BLaER1 treated with 17β-estradiol and CSF1 and Interleukin-3, amounts not matched to agents 10 nM and 100 nM (cell line): ENCODE data around the gene C1orf122.
"Not testable (repeated sequence)": the region's sequence is repeated elsewhere in the genome, so short reads cannot be mapped to it uniquely, and the experiment has no call there.

Source experiments
- H3K27ac ChIP-seq, 11 experiments: shearing (Covaris generic); formaldehyde crosslinking; 2 replicates each; pipeline ENCODE4 v1.8.1; 2022
- H3K27me3 ChIP-seq, 11 experiments: shearing (Covaris generic); formaldehyde crosslinking; 2 replicates each; pipeline ENCODE4 v1.8.1; 2022
- H3K36me3 ChIP-seq, 11 experiments: shearing (Covaris generic); formaldehyde crosslinking; 2 replicates each; pipeline ENCODE4 v1.8.1; 2022
- H3K4me1 ChIP-seq, 10 experiments: shearing (Covaris generic); formaldehyde crosslinking; 2 replicates each; pipeline ENCODE4 v1.8.1; 2022
- H3K4me2 ChIP-seq, 11 experiments: shearing (Covaris generic); formaldehyde crosslinking; 2 replicates each; pipeline ENCODE4 v1.8.1; 2022
- H3K4me3 ChIP-seq, 10 experiments: shearing (Covaris generic); formaldehyde crosslinking; 2 replicates each; pipeline ENCODE4 v1.8.1; 2022
- H3K9ac ChIP-seq, 11 experiments: shearing (Covaris generic); formaldehyde crosslinking; 2 replicates each; pipeline ENCODE4 v1.8.1; 2022
- H3K9me3 ChIP-seq, 11 experiments: shearing (Covaris generic); formaldehyde crosslinking; replicated peaks in 1 of 11; 2 replicates each; pipeline ENCODE4 v1.8.1; 2022
- H4K20me1 ChIP-seq, 11 experiments: shearing (Covaris generic); formaldehyde crosslinking; 2 replicates each; pipeline ENCODE4 v1.8.1; 2022
- Cebpa-rat ChIP-seq, 11 experiments: shearing (Covaris generic); IDR thresholded peaks; 2 replicates each; pipeline ENCODE4 v1.8.1; 2022

The C1orf122 gene

GRCh38 chr1:37765916-37766664 is 41.5 kb upstream of the C1orf122 start:
- H3K4me2 ChIP-seq, result peak overlapping the region in 3 of 11 experiments; percentile 7 to 23 (median 18); a peak in 3 of 22 replicates

DNA sequence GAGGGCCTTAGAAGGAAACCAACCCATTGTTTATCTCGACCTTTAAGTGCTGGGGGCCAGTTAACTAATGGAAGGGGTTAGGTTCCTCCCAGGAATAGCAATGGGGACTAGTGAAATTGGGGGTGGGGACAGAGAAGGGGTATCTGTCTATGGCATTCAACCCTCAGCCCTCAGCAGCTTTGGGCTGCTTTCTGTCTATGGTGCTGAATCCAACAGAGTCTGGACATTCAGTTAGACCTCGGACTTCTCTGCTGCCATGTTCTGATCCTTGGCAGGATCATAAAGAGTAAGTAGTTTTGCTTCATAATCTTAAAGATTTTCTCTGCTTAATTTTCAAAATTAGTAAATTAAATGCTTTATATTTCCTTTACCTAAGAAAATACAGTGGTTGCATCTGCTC is 40.1 kb upstream of the C1orf122 start:
- H3K4me3 ChIP-seq, result no peak overlapping the region
- peaks cover 0 to 12% (median 0%) of the 10 kb centered on the region in 10 experiments; a peak in 4 of 20 replicates for H3K4me1 ChIP-seq
- H3K36me3 ChIP-seq, result no peaks in the 10 kb centered on the region
- H3K27ac ChIP-seq, result no peak overlapping the region
- no peak overlapping the region for H3K9ac ChIP-seq
- TF ChIP-seq Cebpa-rat (IDR thresholded peaks at IDR 0.05), result no peak
- H3K27me3 ChIP-seq, result peaks cover 31 to 62% (median 50%) of the 10 kb centered on the region in 11 experiments
- H3K9me3 ChIP-seq, result peaks cover 0 to 6% (median 0%) of the 10 kb centered on the region in 11 experiments; a peak in 3 of 22 replicates
- peaks cover 0 to 9% (median 0%) of the 10 kb centered on the region in 11 experiments; a peak in 4 of 22 replicates for H4K20me1 ChIP-seq
- no peak overlapping the region for H3K4me2 ChIP-seq

More at GRCh38 chr1:37765916-37766664, 41.5 kb upstream of the C1orf122 start:
- TF ChIP-seq Cebpa-rat (IDR thresholded peaks at IDR 0.05), result no peak
- H3K27me3 ChIP-seq, result peaks cover 31 to 62% (median 50%) of the 10 kb centered on the region in 11 experiments
- no peak overlapping the region for H3K4me3 ChIP-seq
- no peak overlapping the region for H3K27ac ChIP-seq
- H3K4me1 ChIP-seq, result peaks cover 0 to 12% (median 0%) of the 10 kb centered on the region in 10 experiments; a peak in 4 of 20 replicates
- H3K9ac ChIP-seq, result no peak overlapping the region
- peaks cover 0 to 10% (median 0%) of the 10 kb centered on the region in 11 experiments; a peak in 6 of 22 replicates for H4K20me1 ChIP-seq
- H3K9me3 ChIP-seq, result peaks cover 0 to 6% (median 0%) of the 10 kb centered on the region in 11 experiments; a peak in 3 of 22 replicates
- no peaks in the 10 kb centered on the region for H3K36me3 ChIP-seq

- not testable (repeated sequence) for H3K36me3 ChIP-seq, H3K9me3 ChIP-seq, H3K4me2 ChIP-seq, H3K9ac ChIP-seq, H3K27ac ChIP-seq, H3K4me3 ChIP-seq, H4K20me1 ChIP-seq
- peaks cover 9 to 33% (median 22%) of the 10 kb centered on the region in 11 experiments for H3K27me3 ChIP-seq
- H3K4me1 ChIP-seq, result peaks cover 2 to 18% (median 6%) of the 10 kb centered on the region in 10 experiments; a peak in 18 of 20 replicates
These were observed 36.1 kb upstream of the C1orf122 start for GRCh38 chr1:37771440-37771839.

DNA sequence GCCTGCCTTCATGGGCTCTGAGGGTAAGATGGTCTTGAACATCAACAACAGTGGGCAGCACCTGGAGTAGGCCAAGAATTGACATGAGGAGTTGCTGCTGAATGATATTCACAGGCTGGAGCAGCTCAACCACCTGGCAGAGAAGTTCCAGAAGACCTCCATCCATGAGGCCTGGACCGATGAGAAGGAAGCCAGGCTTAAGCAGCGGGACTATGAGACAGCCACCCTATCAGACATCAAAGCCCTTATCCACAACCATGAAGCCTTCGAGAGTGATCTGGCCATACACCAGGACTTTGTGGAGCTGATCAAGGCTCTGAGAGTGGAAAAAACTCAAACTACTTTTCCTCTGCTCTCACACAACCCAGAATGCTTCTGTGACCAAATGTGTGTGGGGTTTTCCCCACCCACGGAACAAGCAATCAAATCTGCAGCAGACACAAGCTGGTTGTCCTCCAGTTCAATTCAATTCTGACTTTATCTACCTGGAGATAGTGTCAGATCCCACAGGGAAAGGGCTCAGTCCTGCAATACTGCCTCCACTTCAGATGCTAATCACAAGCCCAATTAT is 30.6 kb upstream of the C1orf122 start:
- Histone ChIP-seq H3K4me1 (peaks cover 12 to 40% (median 28%) of the 10 kb centered on the region in 10 experiments), H3K9ac (no peak overlapping the region), H3K27me3 (no peaks in the 10 kb centered on the region), H3K4me2 (peak overlapping the region; percentile 16 to 77 (median 67); a peak in 21 of 22 replicates), H3K4me3 (no peak overlapping the region), H4K20me1 (no peaks in the 10 kb centered on the region), H3K27ac (peak overlapping the region in 2 of 11 experiments; percentile 6 to 8; a peak in 1 of 22 replicates), H3K9me3 (peaks cover 0 to 5% (median 0%) of the 10 kb centered on the region in 11 experiments; a peak in 1 of 22 replicates), H3K36me3 (no peaks in the 10 kb centered on the region)
- TF ChIP-seq Cebpa-rat (IDR thresholded peaks at IDR 0.05), result no peak

DNA sequence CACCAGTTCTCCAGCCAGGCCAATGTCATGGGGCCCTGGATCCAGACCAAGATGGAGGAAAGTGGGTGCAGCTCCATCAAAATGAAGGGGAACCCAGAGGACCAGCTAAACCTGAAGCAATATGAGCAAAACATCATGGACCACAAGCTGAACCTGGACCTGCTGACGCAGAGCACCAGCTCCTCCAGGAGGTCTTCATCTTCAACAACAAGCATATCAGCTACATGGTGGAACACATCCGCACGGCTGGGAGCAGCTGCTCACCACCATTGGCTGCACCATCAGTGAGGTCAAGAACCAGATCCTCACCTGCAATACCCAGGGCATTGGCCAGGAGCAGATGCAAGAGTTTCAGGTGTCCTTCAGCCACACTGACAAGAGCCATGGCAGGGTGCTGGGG is 28.9 kb upstream of the C1orf122 start:
- Histone ChIP-seq H3K4me1 (peaks cover 12 to 33% (median 24%) of the 10 kb centered on the region in 10 experiments), H3K36me3 (no peaks in the 10 kb centered on the region), H3K27me3 (no peaks in the 10 kb centered on the region), H3K4me3 (no peak overlapping the region), H4K20me1 (no peaks in the 10 kb centered on the region), H3K9ac (no peak overlapping the region), H3K9me3 (peaks cover 0 to 2% (median 0%) of the 10 kb centered on the region in 11 experiments; a peak in 1 of 22 replicates), H3K27ac (no peak overlapping the region), H3K4me2 (peak overlapping the region in 2 of 11 experiments; percentile 67 to 74; a peak in 1 of 22 replicates)
- no peak for TF ChIP-seq Cebpa-rat (IDR thresholded peaks at IDR 0.05)

GRCh38 chr1:37782491-37782890 is 25.1 kb upstream of the C1orf122 start:
- H3K4me1 ChIP-seq, result peaks cover 0 to 16% (median 8%) of the 10 kb centered on the region in 10 experiments; a peak in 16 of 20 replicates
- no peak overlapping the region for H3K4me3 ChIP-seq
- no peaks in the 10 kb centered on the region for H3K27me3 ChIP-seq
- no peak for TF ChIP-seq Cebpa-rat (IDR thresholded peaks at IDR 0.05)
- no peaks in the 10 kb centered on the region for H3K36me3 ChIP-seq
- H4K20me1 ChIP-seq, result no peaks in the 10 kb centered on the region
- H3K9ac ChIP-seq, result no peak overlapping the region
- no peak overlapping the region for H3K27ac ChIP-seq
- no peak overlapping the region for H3K4me2 ChIP-seq
- no peaks in the 10 kb centered on the region; a peak in 1 of 22 replicates for H3K9me3 ChIP-seq

GRCh38 chr1:37792943-37793686 is 14.5 kb upstream of the C1orf122 start:
- H3K36me3 ChIP-seq, result peaks cover 12 to 29% (median 26%) of the 10 kb centered on the region in 11 experiments
- peaks cover 24 to 33% (median 28%) of the 10 kb centered on the region in 10 experiments for H3K4me1 ChIP-seq
- peak overlapping the region in 10 of 11 experiments; percentile 67 to 96 (median 89); a peak in 18 of 22 replicates for H3K27ac ChIP-seq
- H3K9ac ChIP-seq, result peak overlapping the region; percentile 77 to 97 (median 89); a peak in 19 of 22 replicates
- peak overlapping the region; percentile 70 to 92 (median 86); a peak in 19 of 20 replicates for H3K4me3 ChIP-seq
- peak overlapping the region; percentile 59 to 99 (median 95); a peak in 21 of 22 replicates for H3K4me2 ChIP-seq
- no peak for TF ChIP-seq Cebpa-rat (IDR thresholded peaks at IDR 0.05)
- H4K20me1 ChIP-seq, result peaks cover 5 to 34% (median 25%) of the 10 kb centered on the region in 11 experiments; a peak in 20 of 22 replicates
- H3K27me3 ChIP-seq, result no peaks in the 10 kb centered on the region
- no peaks in the 10 kb centered on the region for H3K9me3 ChIP-seq

DNA sequence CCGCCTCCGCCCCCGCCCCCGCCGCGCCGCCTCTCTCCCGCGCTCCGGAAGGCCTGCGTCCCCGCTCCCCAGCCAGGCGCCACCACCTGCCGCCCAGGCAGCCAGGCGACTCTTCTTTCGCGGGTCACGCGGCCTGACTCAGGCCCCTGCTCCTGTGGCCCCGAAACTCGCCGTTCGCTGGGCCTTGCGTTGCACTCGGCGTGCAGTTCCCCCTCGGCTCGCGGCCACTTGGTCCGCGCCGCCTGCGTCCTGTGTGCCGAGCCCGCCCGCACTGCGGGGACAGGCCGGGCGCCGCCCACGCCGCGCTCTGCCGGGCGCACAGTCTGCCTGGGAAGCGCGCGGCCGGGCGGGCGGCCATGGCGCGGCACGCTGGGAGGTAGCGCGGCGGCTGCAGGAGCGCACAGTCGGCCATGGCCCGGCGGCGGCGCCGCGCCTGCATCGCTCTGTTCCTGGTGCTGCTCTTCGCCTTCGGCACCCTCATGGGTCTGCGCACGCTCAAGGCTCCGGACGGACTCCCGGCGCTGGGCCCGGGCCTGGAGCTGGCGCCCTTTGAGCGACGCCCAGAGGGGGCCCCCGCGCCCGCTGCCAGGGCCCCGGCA is 13.7 kb upstream of the C1orf122 start, which contains the start of gene MANEAL:
Gene MANEAL, plus strand, starts transcription at position 75 of the 599 bp plus-strand sequence. Its CDS starts 336 bp downstream, at position 411.
- TF ChIP-seq Cebpa-rat (IDR thresholded peaks at IDR 0.05), result no peak
- H3K4me1 ChIP-seq, result peaks cover 24 to 33% (median 28%) of the 10 kb centered on the region in 10 experiments
- H3K36me3 ChIP-seq, result peaks cover 20 to 36% (median 34%) of the 10 kb centered on the region in 11 experiments
- H4K20me1 ChIP-seq, result peaks cover 5 to 42% (median 33%) of the 10 kb centered on the region in 11 experiments; a peak in 20 of 22 replicates
- H3K4me3 ChIP-seq, result peak within 1 kb of the TSS; percentile 70 to 92 (median 86)
- H3K27me3 ChIP-seq, result no peaks in the 10 kb centered on the region
- H3K4me2 ChIP-seq, result peak within 1 kb of the TSS; percentile 79 to 99 (median 96)
- peak within 1 kb of the TSS; percentile 66 to 96 (median 89); a peak in 21 of 22 replicates for H3K27ac ChIP-seq
- no peaks in the 10 kb centered on the region for H3K9me3 ChIP-seq
- peak within 1 kb of the TSS; percentile 77 to 97 (median 89) for H3K9ac ChIP-seq
